Stimulated activated CD4-positive, alpha-beta T cell treated with anti-CD3 and anti-CD28 coated beads, Interleukin-1b, Interleukin-23, amount 100 ng/mL, for 24 hours (primary cell): ENCODE measurements around the gene THOC3.
"Not testable (repeated sequence)": the region's sequence is repeated elsewhere in the genome, so short reads cannot be mapped to it uniquely, and the experiment has no call there.

ENCODE experiments used
- DNase-seq, 4 experiments: peaks; one replicate each; pipeline ENCODE4 v3.0.0-alpha.2; 2020; ENCODE audit warnings: low read depth in 4 of 4, low spot score in 1 of 4

Gene THOC3, protein sequence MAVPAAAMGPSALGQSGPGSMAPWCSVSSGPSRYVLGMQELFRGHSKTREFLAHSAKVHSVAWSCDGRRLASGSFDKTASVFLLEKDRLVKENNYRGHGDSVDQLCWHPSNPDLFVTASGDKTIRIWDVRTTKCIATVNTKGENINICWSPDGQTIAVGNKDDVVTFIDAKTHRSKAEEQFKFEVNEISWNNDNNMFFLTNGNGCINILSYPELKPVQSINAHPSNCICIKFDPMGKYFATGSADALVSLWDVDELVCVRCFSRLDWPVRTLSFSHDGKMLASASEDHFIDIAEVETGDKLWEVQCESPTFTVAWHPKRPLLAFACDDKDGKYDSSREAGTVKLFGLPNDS

DNA sequence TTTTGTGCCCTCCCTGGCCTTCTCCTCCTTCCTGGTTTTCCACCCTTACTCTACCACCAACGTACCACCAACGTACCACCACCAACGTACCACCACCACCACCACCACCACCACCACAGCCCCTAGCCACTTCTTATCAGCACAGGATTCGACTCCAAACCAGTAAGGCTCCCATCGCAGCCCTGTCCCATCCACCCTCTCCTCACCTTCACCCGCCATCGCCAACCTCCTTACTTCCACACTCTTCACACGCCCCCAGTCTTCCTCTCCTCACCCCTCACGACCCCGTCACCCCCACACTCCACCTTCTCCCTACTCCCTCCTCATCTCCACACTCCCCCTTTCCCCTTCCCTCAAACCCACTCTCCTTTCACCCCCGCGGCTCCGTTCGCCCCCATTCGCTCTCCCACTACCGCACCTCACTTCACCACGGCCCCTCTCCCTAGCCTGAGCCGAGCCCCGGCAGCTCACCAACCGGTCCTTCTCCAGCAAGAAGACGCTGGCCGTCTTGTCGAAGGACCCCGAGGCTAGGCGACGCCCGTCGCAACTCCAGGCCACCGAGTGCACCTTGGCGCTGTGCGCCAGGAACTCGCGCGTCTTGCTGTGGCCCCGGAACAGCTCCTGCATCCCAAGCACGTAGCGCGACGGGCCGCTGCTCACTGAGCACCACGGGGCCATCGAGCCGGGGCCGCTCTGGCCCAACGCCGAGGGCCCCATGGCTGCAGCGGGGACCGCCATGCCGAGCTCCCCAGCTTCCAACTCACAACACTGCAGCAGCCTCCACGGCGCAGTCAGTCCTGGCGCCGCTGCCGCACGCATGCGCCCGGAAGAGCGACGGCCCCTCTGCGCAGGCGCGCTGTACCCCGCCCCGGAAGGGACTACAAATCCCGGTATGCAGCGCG lies at the start of gene THOC3:
THOC3 (minus strand) TSS at position 845 of the 902 bp plus-strand sequence; CDS start at position 738, 107 bp downstream.
- peak; percentile 13 to 64 (median 40) for DNase-seq

DNA sequence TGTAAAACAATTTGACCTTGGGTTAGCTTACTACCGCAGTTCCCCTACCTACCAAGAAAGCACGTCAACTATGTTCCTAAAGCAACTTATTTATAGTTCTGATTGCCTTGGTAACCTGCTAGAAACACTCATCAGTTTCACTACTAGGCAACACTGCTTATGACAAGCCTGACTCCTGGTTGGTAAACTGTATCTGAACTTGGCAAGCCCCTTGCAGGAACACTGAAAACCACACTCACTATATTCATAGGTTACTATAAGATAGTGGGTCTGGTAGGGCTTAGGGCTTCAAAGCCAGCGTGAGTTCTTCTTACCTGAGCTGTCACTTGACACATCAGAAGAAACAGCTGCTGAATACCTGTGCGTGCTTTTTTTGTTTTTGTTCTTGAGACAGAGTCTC lies 49.2 kb upstream of the THOC3 start:
- DNase-seq = not testable (repeated sequence)

DNA sequence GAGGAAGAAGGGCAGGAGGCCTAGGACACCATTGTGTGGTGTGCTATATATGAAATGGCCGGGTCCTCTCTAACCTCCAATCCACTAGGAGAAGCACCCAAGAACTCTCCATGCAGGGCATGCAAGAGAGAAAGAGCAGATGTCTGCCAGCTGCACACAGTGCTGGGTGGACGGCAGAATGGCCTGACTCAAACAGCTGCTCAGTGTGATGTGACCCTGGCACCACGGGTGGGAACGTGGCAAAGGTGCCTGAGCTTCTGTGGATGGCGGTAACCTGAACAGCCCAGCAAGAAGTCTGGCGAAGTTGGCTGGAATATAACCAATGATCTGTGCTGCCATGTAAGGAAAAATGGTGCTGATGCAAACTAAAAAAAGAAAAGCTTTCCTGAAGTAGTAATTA lies 46.2 kb upstream of the THOC3 start:
- not testable (repeated sequence) for DNase-seq

DNA sequence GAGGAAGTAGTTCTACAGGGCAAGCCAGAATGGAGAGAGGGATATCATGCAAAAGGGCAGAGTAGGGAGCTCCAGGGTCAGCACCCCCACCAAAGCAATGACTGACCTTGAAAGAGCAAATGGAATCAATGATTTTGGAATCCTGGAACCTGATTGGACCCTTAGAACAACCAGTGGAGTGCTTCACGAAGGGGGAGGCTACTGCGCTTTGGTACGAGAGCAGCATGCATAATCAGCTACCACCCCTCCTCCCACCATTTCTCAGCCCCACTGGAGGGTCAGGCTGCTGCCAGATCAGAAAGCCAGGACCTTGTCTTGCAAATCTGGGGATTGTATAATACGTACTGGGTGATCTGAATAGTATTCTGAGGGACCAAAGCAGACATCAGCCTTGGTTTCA lies 43.0 kb upstream of the THOC3 start:
- not testable (repeated sequence) for DNase-seq

DNA sequence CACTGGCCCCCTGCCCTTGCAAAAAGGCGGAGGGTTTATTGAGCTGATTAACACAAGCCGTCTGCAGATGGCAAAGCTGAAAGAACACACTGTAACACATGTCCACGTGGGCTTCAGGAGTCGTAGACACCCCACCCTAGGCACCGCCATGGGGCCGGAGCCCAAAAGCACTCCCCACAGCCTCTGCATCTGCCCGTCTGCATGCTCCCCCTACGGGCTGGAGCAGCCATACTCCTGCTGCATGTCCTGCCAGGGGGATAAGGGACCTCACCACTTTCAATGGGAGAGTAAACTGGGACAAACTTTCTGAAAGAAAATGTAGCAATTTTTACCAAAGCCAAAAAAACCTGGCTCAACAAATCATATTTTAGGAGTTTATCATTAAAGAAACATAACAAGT lies 42.1 kb upstream of the THOC3 start:
- DNase-seq = not testable (repeated sequence)

DNA sequence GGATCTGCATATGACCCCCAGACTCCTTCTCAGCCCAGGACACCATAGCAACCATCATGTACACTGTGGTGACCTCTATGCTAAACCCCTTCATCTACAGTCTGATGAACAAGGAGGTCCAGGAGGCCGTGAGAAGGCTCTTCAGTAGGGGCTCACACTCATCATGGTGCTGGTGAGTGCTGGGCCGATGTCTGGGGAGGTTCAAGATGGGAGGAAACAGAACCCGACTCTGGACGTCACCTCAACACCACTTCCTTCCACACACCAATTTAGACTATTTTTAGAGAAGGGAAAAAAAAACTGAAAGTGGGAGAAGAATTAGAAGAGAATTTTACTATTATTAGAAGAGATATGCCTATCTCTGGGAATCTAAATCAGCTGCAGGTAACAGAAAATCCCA lies 39.1 kb upstream of the THOC3 start:
- DNase-seq = not testable (repeated sequence)

DNA sequence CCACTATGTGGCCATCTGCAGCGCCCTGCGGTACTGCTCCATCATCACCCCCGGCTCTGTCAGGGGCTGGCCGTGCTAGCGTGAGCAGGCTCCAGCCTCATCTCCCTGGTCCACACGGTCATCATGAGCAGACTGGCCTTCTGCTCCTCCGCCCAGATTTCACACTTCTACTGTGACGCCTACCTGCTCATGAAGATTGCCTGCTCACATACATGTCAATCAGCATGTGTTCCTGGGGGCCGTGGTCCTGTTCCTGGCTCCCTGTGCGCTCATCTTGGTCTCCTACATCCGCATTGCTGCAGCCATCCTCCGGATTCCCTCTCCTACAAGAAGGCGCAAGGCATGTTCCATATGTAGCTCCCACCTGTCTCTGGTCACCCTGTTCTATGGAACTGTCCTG lies 38.7 kb upstream of the THOC3 start:
- not testable (repeated sequence) for DNase-seq

DNA sequence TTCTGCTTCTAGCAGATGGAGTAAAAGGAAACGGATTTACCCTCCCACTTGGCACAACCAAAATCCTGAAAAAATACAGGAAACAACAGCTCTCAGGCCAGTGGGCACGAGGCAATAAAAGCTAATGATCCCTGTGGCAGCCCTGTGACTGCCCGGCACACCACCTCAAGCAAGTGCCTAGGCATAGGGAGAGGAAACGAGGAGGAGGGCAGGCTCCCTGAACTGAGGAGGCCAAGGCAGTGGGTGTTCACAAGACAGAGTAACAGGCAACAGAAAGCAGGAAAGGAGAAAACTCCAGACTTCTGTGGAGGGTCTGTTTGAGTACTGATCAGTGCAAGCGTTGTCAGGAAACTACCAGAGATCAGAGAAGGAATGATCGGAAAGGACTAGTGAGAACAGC lies 29.9 kb upstream of the THOC3 start:
- not testable (repeated sequence) for DNase-seq

DNA sequence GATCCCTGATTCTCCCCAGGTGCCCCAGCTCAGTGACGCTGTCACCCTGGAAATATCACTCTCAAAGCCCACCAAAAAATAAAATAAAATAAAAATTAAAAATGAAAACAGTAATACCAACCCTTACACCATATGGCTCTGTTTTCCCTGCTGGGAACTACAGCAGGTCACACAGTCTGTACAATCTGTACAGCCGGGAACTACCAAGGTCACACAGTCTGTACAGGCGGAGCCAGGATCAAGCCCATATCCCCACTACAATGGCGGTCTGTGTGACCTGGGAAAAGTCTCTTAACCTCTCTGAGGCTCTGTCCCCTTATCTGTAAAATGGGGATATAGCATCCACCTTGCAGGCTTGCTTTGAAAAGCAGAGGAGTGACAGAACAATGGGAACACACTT lies 29.4 kb upstream of the THOC3 start:
- DNase-seq = not testable (repeated sequence)

DNA sequence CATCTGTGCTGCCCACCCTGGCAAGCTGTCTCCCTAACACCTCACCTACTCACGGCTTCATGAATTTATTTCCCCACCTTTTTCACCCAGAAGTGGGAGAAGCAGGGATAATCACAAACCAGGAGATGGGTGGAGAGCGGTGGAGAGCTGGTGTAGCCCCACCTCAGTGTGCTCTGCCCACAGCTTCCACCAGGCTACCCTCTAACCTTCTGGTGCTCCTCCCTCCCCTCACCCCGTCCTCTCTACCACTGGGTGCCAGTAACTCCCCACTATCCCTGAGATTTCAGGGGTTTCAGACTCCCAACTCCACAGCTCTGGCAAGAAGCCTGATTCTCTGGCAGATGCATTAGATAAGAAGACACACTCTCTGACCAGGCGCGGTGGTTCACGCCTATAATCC lies 28.7 kb upstream of the THOC3 start:
- not testable (repeated sequence) for DNase-seq

DNA sequence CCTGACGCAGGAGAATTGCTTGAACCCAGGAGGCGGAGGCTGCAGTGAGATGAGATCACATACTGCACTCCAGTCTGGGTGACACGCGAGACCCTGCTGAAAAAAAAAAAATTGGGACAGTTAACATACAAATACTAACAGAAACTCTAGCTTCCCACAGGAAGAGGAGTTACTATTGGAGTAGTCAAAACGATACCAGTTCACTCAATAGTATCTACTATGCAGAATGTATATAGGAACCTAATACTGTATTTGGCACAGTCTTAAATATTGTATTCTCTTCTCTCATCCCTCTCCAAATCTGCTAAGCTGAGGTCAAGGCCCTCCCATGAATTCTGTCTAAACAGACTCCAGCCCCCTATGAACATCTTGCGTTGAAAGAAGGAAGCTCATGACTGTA lies 27.4 kb upstream of the THOC3 start:
- not testable (repeated sequence) for DNase-seq

DNA sequence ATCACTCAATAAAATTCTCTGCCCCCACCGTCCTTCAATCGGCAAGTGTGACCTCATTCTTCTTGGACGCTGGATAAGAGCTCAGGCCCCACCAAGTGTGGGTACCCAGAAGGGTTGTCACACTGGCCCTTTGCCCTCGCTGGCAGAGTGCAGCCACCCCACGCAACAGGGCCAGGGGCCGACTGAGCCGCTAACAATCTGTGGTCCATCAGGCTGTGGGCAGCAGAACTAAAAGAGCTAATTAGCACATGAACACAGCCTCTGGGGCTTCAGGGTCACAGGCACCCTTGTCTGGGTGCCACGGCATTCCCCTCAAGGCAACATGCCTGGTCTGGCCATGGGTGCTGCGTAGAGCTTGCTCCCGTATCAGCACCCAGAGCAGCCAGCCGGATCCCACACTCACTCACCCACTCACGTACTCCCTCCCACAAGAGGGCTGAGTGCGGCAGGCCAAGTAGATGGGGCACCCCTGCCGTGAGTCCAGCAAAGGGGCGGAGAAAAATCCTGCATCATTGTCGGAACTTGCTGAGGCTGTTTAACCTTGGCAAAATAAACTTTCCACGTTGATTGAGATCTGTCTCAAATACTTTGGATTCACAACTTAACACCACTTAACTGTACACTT lies 11.4 kb upstream of the THOC3 start:
- not testable (repeated sequence) for DNase-seq

DNA sequence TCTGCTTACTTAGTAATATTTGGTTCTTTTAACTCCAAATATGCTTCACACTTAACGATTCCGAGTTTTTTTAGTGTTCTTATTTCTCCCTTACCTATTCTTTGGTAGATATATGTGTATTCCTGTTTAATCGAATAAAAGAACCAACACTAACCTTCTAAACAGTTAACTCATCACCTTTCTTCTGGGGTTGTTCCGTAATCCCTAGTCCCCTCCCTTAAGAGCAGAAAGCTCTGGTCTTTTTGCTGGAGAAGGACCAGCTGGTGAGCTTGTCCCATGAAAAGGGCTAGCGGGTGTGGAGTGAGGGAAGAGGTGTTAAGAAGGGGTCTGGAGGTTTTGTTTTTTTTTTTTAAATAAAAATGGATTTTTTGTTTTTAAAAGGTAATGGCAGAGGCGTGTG lies 266 bp upstream of the THOC3 start:
- not testable (repeated sequence) for DNase-seq

DNA sequence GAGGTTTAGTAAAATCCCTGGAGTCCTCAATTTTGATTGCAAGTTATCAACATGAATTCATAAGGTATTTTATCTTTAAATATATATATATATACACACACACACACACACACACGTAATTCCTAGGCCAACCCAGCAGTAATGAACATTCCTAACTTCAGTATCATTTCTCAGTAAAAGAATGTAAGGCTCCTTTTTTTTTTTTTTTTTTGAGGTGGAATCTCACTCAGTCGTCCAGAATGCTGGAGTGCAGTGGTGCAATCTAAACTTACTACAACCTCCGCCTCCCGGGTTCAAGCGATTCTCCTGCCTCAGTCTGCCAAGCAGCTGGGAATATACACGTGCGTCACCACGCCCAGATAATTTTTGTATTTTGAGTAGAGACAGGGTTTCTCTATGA lies 5.8 kb downstream of the THOC3 start:
- DNase-seq = not testable (repeated sequence)

DNA sequence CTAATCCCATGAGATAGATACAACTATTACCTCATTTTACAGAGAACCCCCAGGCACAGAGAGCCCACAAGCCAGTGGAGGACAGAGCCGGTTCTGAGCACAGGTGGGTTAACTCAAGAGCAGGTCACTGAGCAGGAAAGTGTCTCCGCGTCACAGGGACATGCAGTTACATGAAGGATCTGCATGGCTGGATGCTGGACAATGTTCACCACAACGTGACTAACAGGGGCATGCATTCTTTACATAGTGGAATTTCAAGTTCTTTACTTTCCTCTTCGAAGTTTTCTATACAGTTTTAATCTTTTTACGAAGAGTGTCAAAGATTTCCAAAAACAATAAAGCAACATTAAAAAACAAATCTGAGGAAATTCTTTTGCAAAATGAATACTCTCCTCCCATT lies 7.9 kb downstream of the THOC3 start:
- not testable (repeated sequence) for DNase-seq

DNA sequence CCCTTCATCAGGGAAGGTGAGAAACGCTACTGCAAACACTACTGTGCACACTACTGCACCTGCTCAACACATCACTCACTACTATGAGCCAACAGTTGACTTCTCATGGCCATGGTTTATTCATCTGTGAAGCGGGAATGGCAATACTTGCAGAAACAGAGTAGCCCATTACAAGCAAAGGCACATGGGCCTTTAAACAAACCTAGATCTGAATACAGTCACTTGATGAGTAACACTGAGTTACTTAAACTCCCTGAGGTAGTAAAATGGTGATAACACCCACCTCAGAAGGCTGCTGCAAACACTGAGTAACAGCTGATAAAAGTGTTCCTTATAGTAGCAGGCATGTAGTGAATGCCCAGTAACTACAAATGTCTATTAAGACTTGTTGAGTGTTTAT lies 9.6 kb downstream of the THOC3 start:
- not testable (repeated sequence) for DNase-seq

DNA sequence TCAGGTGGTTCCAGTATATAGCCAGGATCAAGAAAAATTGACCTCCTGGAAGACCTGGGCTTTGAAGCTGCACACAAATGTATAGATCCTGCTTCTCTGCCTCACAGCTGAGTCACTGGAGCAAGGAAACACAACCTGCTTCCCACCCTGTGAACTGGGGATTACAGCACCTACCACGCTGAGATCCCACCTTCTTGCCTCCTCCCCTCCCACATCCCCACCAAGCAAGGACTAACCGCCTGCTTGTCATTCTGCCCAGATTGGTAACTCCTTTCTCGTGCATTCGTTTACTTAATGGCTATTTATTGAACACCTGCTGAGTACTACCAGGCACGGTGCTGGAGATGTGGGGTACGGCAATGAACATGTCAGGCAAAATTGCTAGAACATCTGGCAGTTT lies 14.0 kb downstream of the THOC3 start:
- not testable (repeated sequence) for DNase-seq

DNA sequence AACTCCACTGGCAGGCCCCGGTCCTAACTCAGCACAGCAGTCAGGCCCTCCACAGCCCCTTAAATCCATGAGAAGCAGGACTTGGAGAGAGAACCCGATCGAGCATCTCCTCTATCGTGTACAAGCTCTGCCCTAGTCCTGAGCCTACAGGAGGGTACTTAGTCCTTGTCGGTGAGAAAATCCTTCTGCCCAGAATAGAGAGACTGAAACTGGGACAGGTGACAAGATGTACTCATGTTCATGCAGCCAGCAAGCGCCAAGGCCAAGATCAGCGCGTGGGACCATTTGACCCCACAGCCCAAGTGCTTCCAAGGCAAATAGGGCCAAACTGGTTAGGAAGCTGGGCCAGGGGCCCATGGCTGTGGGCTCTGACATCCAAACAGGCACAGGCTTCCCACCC lies 15.3 kb downstream of the THOC3 start:
- DNase-seq = not testable (repeated sequence)

DNA sequence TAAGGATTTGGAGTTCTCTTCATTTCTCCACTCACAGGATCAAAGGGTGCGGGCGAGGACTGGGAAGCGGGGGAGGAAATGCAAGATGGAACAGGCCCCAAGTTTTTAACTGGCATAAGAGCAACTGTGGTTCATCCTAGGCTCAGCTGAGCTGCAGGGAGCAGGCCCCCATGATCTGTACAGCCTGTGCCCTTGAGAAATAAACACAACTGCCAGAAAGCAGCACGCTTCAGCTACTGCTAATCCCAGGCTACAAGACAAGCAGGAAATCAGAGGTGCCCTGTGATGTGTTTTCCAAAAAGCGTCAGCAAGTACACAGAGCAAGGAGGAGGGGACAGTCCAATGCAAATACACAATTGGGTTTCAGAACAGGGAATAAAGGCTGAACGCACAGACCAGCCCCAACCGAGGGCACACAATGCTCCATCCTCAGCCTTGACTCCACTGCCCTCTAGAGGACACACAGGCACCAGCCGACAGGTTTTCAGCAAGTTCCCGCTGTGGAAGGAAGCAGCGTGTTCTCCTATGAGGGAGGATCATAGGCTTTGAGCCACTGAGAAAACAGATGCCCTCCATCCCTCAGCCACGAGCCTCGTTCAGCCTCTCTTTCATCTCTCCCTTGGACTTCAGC lies 16.7 kb downstream of the THOC3 start:
- DNase-seq = not testable (repeated sequence)

DNA sequence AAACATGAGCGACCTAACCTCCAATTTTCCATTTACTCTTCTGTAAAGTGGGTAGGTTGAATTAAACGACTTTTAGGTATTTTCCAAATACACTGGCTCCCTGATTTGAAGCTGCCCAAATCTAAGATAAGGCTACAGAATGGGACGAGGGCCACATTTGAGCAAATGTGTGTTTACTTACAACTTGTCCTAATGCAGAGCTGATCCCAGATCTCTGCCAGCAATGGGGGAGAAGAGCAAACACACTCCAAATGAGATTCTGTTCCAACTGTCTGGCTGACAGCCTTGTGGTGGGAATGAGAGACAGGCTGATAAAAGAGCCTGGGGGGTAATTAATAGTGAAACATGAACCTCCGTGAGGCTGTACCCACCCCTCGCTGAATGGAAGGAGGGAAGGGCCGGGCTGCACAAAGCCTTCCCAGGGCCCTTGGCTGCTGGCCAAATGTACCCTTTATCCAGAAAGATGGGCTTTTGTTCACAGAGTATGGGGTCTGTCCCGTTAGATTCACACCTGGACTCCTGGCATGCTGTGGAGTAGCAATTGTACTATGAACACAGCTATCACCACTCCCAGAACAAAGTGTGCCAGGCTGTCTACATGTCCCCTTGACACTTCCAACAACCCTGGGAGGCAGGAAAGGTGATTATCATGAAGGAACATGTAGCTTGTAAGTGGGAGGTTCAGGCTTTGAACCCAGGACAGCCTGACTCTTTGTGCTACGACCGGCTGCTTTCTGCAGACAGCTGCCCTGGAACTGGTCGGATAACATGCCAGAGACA lies 19.6 kb downstream of the THOC3 start:
- DNase-seq = not testable (repeated sequence)
